Neural progenitor cell (in vitro differentiated cells): ENCODE measurements around the gene DCTN2.

Experiments
- CTCF ChIP-seq: fragments of 200-600 bp; sonication (generic); IDR thresholded peaks from 2 replicates; pipeline ENCODE4 v1.5.1; 2017; ENCODE audit warnings: antibody characterized with exemption, mild to moderate bottlenecking
- EZH2 ChIP-seq: fragments of 200-600 bp; sonication (generic); IDR thresholded peaks from 2 replicates; pipeline ENCODE4 v1.6.1; 2017; ENCODE audit warnings: antibody characterized with exemption, mild to moderate bottlenecking, moderate library complexity
- EZH2phosphoT487 ChIP-seq: fragments of 200-600 bp; sonication (generic); IDR thresholded peaks from 2 replicates; pipeline ENCODE4 v1.6.1; 2017; ENCODE audit warnings: antibody characterized with exemption

DNA sequence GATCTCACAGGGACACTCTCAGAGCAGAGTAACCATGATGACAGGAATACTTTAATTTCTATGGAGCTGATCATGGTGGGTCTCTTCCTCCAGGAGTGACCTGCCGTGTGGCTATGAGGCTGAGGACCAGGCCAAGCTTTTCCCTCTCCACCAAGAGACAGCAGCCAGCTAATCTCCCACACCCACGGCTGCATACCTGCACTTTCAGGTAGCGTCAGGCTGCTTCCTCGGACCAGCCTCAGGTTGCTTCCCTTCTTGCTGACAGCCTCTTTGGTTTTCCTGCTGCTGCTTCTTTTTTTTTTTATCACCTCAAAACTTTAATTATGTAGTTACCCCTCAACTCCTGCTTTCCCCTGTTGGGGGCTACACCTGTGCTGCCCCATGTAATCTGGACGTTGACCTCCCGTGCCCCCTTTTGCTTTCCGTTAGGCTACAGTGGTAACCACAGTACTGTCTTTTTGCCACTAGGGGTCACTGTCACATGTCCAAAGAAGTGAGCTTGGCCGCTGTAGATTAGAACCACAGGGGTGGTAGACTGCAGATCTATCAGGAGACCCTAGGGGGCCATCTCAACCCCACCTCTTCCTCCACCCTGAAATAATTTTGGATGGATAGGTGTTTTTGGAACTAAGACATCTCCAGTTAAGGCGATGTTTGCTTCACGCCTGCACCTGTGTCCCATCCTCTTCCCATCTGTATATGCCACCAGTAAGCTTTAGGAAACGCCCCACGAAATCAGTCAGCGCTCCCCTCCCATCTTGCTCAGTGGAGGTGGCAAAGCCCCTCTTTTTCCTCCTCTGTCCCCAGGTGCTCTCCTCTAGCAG is 36.2 kb upstream of the DCTN2 start:
- peak; percentile 96 for TF ChIP-seq CTCF
- no peak for TF ChIP-seq EZH2
- TF ChIP-seq EZH2phosphoT487: no peak
